Measurements from ENCODE around the gene CYFIP2.

CYFIP2 gene

DNA sequence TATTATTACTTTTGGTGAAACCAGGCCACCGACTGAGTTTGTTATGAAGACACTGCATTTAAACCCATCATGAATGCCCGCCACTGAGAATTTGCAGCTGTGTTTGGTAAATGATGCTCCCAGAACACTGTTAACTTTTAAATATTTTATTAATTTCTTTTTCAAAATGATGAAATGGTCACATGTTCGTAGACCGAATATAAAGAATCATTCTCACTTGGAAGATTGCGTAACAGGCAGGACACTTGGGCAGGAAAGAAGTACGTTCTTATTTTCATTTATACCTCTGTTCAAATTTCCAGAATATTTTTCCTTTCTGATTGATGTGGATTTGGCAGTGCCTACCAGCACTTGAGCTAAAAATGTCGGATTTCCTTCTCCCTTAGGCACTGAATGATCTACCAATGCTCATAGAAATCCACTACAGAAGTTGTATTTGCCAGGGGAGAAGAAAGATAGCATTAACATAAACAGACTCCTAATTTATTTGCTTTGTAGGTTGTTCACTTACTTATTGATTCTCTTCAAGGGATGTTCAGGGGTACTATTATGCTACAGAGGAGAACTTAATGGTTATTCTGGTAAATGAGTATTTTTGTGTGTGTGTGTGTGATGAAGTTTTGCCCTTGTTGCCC lies 13.8 kb downstream of the CYFIP2 start:
- TF ChIP-seq, protein P1, sequence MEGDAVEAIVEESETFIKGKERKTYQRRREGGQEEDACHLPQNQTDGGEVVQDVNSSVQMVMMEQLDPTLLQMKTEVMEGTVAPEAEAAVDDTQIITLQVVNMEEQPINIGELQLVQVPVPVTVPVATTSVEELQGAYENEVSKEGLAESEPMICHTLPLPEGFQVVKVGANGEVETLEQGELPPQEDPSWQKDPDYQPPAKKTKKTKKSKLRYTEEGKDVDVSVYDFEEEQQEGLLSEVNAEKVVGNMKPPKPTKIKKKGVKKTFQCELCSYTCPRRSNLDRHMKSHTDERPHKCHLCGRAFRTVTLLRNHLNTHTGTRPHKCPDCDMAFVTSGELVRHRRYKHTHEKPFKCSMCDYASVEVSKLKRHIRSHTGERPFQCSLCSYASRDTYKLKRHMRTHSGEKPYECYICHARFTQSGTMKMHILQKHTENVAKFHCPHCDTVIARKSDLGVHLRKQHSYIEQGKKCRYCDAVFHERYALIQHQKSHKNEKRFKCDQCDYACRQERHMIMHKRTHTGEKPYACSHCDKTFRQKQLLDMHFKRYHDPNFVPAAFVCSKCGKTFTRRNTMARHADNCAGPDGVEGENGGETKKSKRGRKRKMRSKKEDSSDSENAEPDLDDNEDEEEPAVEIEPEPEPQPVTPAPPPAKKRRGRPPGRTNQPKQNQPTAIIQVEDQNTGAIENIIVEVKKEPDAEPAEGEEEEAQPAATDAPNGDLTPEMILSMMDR (IDR thresholded peaks at IDR 0.05; ENCODE audit: borderline replicate concordance, insufficient read depth, low read depth, low read length): no peak
- H3K4me3 ChIP-seq (ENCODE audit: low read depth, low read length): no peak overlapping the region

DNA sequence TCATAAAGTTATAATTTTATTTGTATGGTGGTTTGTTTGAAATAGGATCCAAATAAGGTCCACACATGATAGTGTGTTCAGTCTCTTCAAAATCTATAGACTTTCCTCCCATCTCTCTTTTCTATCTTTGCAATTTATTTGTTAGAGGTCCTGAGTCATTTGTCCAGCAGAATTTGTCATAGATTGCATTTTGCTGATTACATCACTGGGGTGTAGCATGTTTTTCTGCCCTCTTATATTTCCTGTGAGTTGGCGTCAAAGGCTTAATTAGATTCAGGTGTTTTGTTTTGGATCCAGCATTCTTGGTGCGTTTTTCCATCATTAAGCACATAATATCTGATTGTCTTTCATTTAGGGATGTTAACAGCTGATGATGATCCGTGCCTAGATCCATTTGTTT lies 15.0 kb downstream of the CYFIP2 start:
- no peak overlapping the region for H3K4me3 ChIP-seq (ENCODE audit: low read depth, low read length)
- TF ChIP-seq, protein P1 (IDR thresholded peaks at IDR 0.05; ENCODE audit: borderline replicate concordance, insufficient read depth, low read depth, low read length): no peak

GRCh38 chr5:157282150-157282549 lies 16.2 kb downstream of the CYFIP2 start:
- H3K4me3 ChIP-seq (ENCODE audit: low read depth, low read length): no peak overlapping the region
- TF ChIP-seq, protein P1 (IDR thresholded peaks at IDR 0.05; ENCODE audit: borderline replicate concordance, insufficient read depth, low read depth, low read length): no peak

- H3K4me3 ChIP-seq (ENCODE audit: low read depth, low read length): no peak overlapping the region
- TF ChIP-seq, protein P1 (IDR thresholded peaks at IDR 0.05; ENCODE audit: borderline replicate concordance, insufficient read depth, low read depth, low read length): no peak
These were observed 17.5 kb downstream of the CYFIP2 start for GRCh38 chr5:157283434-157283833.

GRCh38 chr5:157284458-157285212 lies 18.7 kb downstream of the CYFIP2 start:
- no peak overlapping the region for H3K4me3 ChIP-seq (ENCODE audit: low read depth, low read length)
- TF ChIP-seq, protein P1 (IDR thresholded peaks at IDR 0.05; ENCODE audit: borderline replicate concordance, insufficient read depth, low read depth, low read length): no peak

DNA sequence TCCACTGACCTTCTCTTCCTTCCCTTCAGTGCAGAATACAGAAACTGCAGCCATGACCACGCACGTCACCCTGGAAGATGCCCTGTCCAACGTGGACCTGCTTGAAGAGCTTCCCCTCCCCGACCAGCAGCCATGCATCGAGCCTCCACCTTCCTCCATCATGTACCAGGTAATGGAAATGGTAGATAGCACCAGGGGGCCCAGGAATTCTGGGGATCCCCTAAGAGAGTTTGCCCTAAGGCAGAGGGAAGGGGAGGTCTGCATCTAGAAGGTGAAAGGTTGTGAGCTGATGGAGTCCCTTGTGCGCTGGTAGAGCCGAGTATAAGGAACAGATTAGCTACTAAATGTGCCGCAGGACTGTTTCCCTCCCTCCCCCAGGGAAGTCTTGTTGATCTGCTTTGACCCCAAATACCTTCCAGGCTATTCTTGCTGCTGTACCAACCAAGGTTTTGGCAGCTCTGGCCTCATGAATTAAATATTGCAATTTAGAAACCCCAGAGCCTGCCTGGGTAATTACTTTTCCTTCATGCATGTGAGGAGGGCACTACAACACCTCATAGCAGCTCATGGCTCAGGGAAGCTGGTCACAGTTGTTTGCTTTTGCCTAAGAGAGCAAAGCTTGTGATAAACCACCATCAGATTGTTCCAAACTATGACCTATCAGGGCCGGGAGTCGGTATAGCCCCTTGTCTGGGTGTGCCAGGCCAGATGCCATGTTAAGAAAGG lies 19.6 kb downstream of the CYFIP2 start:
- no peak overlapping the region for H3K4me3 ChIP-seq (ENCODE audit: low read depth, low read length)
- TF ChIP-seq, protein P1 (IDR thresholded peaks at IDR 0.05; ENCODE audit: borderline replicate concordance, insufficient read depth, low read depth, low read length): no peak
